GM19463 (cell line): ENCODE measurements around the gene MESP1.

ENCODE experiments used
- ATAC-seq: cut with Tn5 transposase; IDR thresholded peaks from one replicate; pipeline ENCODE4 v1.9.1; 2021; ENCODE audit warnings: mild to moderate bottlenecking, moderate library complexity; ENCODE audit not compliant: unreplicated experiment

The MESP1 gene

DNA sequence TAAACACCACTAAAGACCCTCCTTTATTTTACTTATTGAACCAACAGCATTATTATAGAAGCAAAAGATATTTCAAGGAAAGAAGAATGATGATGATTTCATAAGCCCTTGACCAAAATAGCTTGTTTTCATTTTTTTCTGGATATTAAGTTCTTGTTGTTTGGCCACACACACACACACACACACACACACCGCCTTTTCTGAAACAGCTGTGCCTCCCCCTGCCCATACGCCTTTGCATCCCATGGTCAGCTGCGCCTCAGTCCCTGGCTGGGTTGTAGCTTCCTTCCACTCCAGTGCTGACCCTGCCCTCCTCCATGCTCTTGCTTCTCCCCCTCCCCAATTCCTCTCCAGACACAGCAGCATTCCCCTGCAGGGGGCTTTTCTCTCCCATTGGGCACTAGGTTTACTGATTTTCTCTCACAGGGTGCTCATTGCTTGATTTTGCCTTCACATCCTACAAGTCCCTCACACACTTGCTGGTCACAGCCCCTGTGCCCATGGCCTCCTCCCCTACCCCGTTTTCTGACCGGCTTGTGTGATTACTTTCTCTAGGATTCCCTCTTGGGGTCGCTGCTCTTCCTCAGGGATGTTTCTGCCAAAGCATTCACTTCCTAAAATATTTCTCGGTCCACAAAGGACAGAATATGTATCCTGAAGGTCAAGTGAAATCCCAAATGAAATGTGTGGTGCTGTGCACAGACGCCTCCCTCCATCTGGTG, 18.4 kb downstream of the MESP1 start:
- no peak for ATAC-seq

DNA sequence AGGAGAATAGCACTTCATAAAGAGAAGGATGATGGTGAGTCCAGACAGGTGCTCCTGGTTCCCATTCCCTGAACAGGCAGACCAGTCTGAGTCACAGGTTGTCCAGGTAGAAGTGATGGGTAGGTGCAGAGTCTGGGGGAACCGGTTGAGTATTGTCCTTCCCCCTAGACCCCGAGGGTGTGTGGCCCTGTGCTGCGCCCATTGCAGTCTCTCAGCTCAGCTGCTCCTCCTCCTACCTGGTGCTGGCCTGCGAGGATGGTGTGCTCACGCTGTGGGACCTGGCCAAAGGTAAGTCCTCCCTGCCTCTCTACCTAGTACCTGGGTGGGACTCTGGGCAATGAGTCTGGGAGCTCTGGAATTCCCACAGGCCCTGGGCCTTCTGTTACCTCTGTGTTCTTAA, 19.8 kb downstream of the MESP1 start:
- no peak for ATAC-seq

DNA sequence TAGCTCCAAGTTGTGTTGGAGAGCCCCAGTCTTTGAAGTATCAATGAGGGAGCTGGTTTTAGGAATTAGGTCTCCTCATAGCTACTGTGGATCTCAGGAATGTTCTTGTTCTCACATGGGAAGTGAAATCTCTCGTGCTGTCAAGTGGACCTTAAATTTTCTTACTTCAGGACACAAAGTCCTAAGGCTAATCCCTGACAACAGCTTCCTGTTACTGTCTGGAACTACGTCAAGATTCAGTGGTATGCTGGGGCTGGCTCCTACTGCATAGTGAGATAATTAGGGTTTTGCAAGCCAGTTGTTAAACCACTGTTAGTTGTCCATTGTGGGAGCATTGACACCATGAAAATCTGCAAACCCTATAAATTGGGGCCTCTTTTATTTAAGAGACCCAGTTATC, 22.8 kb downstream of the MESP1 start:
- ATAC-seq = no peak

DNA sequence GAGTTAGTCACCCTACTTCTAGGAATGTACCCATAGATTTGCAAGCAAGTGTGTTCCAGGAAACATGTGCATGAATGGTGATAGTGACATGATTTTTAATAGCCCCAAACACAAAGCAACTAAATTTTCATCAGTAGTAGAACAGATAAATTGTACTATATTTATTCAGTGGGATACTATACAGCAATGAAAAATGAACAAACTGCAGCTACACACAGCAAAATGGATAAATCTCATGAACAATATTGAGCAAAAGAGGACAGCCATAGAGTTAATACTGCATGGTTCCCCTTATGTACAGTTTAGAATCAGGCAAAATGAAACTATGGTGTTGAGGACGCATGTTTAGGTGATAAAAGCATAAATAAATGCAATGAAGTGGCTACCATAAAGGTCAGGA, 26.0 kb downstream of the MESP1 start:
- no peak for ATAC-seq

DNA sequence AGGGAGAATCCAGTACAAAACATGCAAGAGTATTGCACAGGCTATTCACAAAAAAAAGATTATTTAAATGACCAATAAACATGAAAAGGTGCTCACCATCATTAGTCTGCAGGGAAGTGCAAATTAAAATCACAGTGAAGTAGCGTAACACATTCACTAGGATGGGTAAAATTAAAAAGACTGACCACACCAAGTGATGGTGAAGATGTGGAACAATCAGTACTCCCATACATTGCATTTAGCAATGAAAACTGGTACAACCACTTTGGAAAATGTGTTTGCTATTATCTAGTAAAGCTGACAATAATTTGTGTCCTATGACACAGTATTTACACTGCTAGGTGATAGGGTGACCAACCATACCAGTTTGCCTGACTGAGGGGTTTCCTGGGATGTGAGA, 26.4 kb downstream of the MESP1 start:
- no peak for ATAC-seq

DNA sequence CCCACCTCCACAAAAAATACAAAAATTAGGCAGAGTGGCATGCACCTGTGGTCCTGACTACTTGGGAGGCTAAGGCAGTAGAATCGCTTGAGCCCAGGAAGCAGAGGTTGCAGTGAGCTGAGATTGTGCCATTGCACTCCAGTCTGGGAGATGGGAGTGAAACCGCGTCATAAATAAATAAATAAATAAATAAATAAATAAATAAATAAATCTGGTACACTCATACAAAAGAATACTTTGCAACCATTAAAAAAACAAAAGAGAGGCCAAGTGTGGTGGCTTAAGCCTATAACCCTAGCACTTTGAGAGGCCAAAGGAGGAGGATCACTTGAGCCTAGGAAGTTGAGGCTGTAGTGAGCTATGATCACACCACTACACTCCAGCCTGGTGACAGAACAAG, 28.0 kb downstream of the MESP1 start:
- no peak for ATAC-seq

DNA sequence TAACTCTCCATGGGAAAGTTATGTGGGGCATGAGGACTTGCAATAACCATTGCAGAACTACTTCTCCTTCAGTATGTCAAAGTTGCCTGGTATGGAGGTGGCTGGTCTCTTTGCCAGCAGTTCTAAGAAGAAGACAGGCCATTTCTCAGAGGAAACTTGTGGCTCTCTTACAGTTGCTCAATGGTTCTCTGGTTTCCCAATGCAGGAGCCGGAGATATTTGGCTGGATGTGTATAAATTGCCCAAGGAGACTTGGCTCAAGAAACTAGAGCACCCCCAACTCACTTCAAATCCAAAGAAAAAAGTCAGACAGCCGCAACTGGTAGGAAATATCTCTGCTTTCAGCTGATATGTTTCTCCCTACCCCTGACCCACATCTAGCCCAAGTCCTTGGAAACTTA, 36.3 kb downstream of the MESP1 start:
- no peak for ATAC-seq

DNA sequence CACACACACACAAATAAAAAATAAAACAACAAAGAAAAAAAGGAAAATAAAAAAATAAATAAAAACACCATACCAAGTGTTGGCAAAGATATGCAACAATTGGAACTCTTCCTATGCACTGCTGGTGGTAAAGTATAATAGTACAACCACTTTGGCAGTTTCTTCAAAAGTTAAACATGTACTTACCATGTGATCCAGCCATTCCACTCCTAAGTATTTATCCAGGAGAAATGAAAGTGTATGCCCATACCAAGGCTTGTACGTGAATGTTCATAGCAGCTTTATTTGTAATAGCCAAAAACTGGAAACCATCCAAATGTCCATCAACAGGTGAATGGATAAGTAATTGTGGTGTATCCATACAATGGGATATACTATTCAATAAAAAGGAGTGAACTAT, 43.5 kb downstream of the MESP1 start:
- no peak for ATAC-seq

DNA sequence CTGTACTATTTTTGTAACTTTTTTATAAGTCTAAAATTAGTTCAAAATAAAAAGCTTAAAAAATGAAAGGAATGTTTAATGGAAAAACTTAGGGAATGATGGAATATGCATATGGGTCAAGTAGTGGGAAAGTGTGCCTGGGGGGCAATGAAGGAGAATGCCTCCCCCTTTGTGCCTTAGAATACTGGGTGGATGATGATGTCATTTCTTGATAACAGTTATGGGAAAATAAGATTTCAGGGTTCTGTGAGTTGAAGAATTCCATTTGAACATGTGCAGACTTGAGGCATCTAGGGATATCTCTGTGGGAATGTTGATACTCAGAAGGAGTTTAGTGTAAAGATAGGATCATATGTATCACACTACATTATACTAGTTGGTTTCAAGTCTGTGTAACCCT, 46.6 kb downstream of the MESP1 start:
- no peak for ATAC-seq
